ENCODE results near the gene POU3F3.

Gene POU3F3

DNA sequence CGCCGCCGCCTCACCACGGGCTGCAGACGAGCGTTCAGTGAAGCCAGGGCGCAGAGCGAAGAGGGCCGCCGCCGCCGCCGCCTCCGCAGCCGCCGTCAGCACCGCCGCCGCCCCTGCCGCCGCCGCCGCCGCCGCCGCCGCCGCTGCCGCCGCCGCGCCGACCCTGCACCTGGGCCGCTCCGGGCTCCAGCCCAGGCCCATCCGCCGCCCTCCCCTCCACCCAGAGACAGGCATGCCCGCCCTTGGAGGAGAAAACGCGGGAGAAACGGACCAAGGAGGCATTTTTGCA, 3.0 kb downstream of the POU3F3 start:
- Histone ChIP-seq H3K4me2 (ENCODE audit: low read length) (no peak overlapping the region), H3K4me3 (ENCODE audit: low read depth, low read length) (no peak overlapping the region), H3K4me1 (no peaks in the 10 kb centered on the region), H3K79me2 (no peaks in the 10 kb centered on the region), H3K27ac (no peak overlapping the region), H3K9ac (no peak overlapping the region), H3K9me3 (ENCODE audit: control insufficient read depth, low read length) (no peaks in the 10 kb centered on the region), H3K27me3 (ENCODE audit: control insufficient read depth, insufficient read depth, low read length) (peaks cover 16% of the 10 kb centered on the region), H2AFZ (no peak overlapping the region), H3K36me3 (ENCODE audit: control insufficient read depth, insufficient read depth, low read length) (no peaks in the 10 kb centered on the region)
- TF ChIP-seq CTCF (IDR thresholded peaks at IDR 0.05): no peak

GRCh38 chr2:104857262-104858005, 3.5 kb downstream of the POU3F3 start:
- H3K4me1 ChIP-seq: no peaks in the 10 kb centered on the region
- no peak overlapping the region for H2AFZ ChIP-seq
- H3K79me2 ChIP-seq: no peaks in the 10 kb centered on the region
- no peak overlapping the region for H3K27ac ChIP-seq
- no peak for TF ChIP-seq CTCF (IDR thresholded peaks at IDR 0.05)
- no peak overlapping the region for H3K4me3 ChIP-seq (ENCODE audit: low read depth, low read length)
- H3K27me3 ChIP-seq (ENCODE audit: control insufficient read depth, insufficient read depth, low read length): peaks cover 12% of the 10 kb centered on the region
- H3K9ac ChIP-seq: no peak overlapping the region
- H3K4me2 ChIP-seq (ENCODE audit: low read length): no peak overlapping the region
- H3K36me3 ChIP-seq (ENCODE audit: control insufficient read depth, insufficient read depth, low read length): no peaks in the 10 kb centered on the region
- no peaks in the 10 kb centered on the region for H3K9me3 ChIP-seq (ENCODE audit: control insufficient read depth, low read length)

DNA sequence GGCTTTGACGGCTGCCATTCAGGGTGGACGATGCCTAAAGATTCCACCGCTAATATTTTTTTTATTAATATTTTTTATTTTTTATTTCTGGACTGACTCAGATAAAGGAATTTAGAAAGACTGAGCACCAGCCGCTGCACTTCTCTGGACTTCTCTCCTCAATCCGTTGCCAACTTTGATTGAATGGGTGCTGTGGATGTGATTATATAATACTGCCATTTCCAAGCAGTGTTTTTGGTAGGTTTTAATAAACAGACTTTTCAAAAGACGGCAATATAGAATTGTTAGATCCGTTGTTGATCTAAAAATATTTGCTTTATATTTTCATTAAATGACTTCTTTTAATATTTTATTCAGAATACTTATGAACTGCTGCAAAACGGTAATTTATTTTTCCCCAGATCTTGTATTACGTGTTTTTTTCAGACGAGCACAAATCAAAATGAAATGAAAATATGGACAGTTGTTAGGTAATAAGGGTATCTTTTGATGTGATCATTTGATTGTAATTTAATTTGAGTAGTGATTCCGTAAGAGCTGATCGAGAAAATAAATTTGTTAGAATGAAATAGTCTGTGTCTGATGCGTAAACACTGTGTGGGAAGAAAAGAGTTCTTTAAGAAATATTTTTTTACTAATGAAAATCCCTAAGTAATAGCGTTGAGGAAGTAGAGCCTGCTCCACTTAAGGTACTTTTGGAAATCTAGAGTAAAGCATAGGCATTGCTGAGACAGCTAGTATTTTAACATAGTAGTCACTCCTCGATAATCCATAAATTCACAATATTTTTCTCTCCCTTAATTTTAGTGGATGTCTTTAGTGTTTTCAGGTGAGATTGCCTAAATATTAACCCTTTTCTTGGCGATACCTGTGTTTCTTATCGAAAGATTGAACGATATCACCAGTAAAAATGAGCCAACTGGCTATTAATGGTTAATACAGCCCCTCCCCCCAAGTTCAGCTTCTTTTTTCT, 4.4 kb downstream of the POU3F3 start:
- no peak for TF ChIP-seq CTCF (IDR thresholded peaks at IDR 0.05)
- no peaks in the 10 kb centered on the region for H3K79me2 ChIP-seq
- no peaks in the 10 kb centered on the region for H3K9me3 ChIP-seq (ENCODE audit: control insufficient read depth, low read length)
- no peaks in the 10 kb centered on the region for H3K4me1 ChIP-seq
- no peaks in the 10 kb centered on the region for H3K36me3 ChIP-seq (ENCODE audit: control insufficient read depth, insufficient read depth, low read length)
- no peak overlapping the region for H3K27ac ChIP-seq
- H3K27me3 ChIP-seq (ENCODE audit: control insufficient read depth, insufficient read depth, low read length): peaks cover 13% of the 10 kb centered on the region
- H3K9ac ChIP-seq: no peak overlapping the region
- H3K4me2 ChIP-seq (ENCODE audit: low read length): no peak overlapping the region
- no peak overlapping the region for H3K4me3 ChIP-seq (ENCODE audit: low read depth, low read length)
- H2AFZ ChIP-seq: no peak overlapping the region

GRCh38 chr2:104859291-104859765, 5.4 kb downstream of the POU3F3 start:
- Histone ChIP-seq H3K79me2 (no peaks in the 10 kb centered on the region), H2AFZ (no peak overlapping the region), H3K9me3 (ENCODE audit: control insufficient read depth, low read length) (no peaks in the 10 kb centered on the region), H3K27ac (no peak overlapping the region), H3K36me3 (ENCODE audit: control insufficient read depth, insufficient read depth, low read length) (no peaks in the 10 kb centered on the region), H3K4me2 (ENCODE audit: low read length) (no peak overlapping the region), H3K9ac (no peak overlapping the region), H3K27me3 (ENCODE audit: control insufficient read depth, insufficient read depth, low read length) (peaks cover 22% of the 10 kb centered on the region), H3K4me3 (ENCODE audit: low read depth, low read length) (no peak overlapping the region), H3K4me1 (no peaks in the 10 kb centered on the region)
- no peak for TF ChIP-seq CTCF (IDR thresholded peaks at IDR 0.05)

Measured in parathyroid adenoma (tissue), 2 donors.